B cell (primary cell): ENCODE data around the gene PEX11G. TPM values are rescaled to one million over a fixed set of nuclear protein-coding genes. Genes with fewer than 3 reads are reported as not detected.

ENCODE experiments used
- ATAC-seq: fragments of 200-7000 bp; cut with Tn5 transposase; one replicate; pipeline ENCODE4 v1.10.0; 2021; ENCODE audit warnings: low read depth, mild to moderate bottlenecking, moderate number of reproducible peaks, moderate library complexity
- CTCF ChIA-PET: fragments of 350-600 bp; sonication (Branson Sonifier 250); formaldehyde crosslinking; loops from one replicate; lab custom pipeline; 2021; ENCODE audit warnings: antibody characterized with exemption, inconsistent platforms; lab: Charles Lee
- POLR2A ChIA-PET: fragments of 350-600 bp; sonication (Branson Sonifier 250); formaldehyde crosslinking; loops from one replicate; lab custom pipeline; 2021; ENCODE audit warnings: antibody characterized with exemption; lab: Charles Lee
- DNase-seq: peaks from one replicate; pipeline ENCODE4 v3.0.0; 2013
- H2AFZ ChIP-seq: 2 replicates; pipeline ENCODE4 v1.6.1; 2012; ENCODE audit warnings: mild to moderate bottlenecking, low read depth, low read length; ENCODE audit not compliant: insufficient read depth, poor library complexity, severe bottlenecking
- H3K27ac ChIP-seq, 2 donors: 1 replicate in 1 of 2; 2 replicates in 1 of 2; pipeline ENCODE4 v1.5.1; 2012 to 2013; ENCODE audit warnings: low read length in 2 of 2, mild to moderate bottlenecking in 2 of 2, moderate library complexity in 1 of 2
- H3K27me3 ChIP-seq, 4 experiments: fragments of 200-600 bp in 1 of 4; sonication (generic) in 1 of 4; replicated peaks in 1 of 4; 1 replicate in 2 of 4; 2 replicates in 2 of 4; pipeline versions ENCODE4 v1.6.1 to v1.7.0; 2013 to 2016; ENCODE audit warnings: low read length in 3 of 4, mild to moderate bottlenecking in 2 of 4, mixed read lengths in 1 of 4, moderate library complexity in 1 of 4; ENCODE audit not compliant: insufficient read depth in 4 of 4, control insufficient read depth in 3 of 4; ENCODE audit errors: control extremely low read depth in 1 of 4
- H3K36me3 ChIP-seq, 2 experiments: replicated peaks in 1 of 2; 1 replicate in 1 of 2; 2 replicates in 1 of 2; pipeline versions ENCODE4 v1.6.1 to v1.7.1; 2013; ENCODE audit warnings: low read length in 1 of 2; ENCODE audit not compliant: insufficient read depth in 2 of 2, control insufficient read depth in 1 of 2; ENCODE audit errors: control extremely low read depth in 1 of 2, extremely low read depth in 1 of 2
- H3K4me1 ChIP-seq, 2 donors: fragments of 200-600 bp in 1 of 2; sonication (generic) in 1 of 2; 1 replicate in 1 of 2; 2 replicates in 1 of 2; pipeline versions ENCODE4 v1.5.1 to v1.6.1; 2013 to 2017; ENCODE audit warnings: low read length in 2 of 2; ENCODE audit not compliant: control insufficient read depth in 2 of 2, insufficient read depth in 2 of 2
- H3K4me2 ChIP-seq: replicated peaks from 2 replicates; pipeline ENCODE3; 2012; ENCODE audit warnings: mild to moderate bottlenecking, low read depth, low read length; ENCODE audit not compliant: poor library complexity, severe bottlenecking
- H3K4me3 ChIP-seq, 5 experiments: fragments of 200-600 bp in 1 of 5; sonication (generic) in 1 of 5; 1 replicate in 3 of 5; 2 replicates in 2 of 5; pipeline versions ENCODE4 v1.5.1 to v1.7.0; 2011 to 2016; ENCODE audit warnings: low read length in 4 of 5, mild to moderate bottlenecking in 4 of 5, low read depth in 2 of 5, control low read depth in 1 of 5, moderate library complexity in 1 of 5; ENCODE audit not compliant: insufficient read depth in 1 of 5; ENCODE audit errors: control extremely low read depth in 1 of 5, extremely low read depth in 1 of 5
- H3K79me2 ChIP-seq: fragments of 200-600 bp; sonication (generic); one replicate; pipeline ENCODE4 v1.6.0; 2016; ENCODE audit warnings: low read length; ENCODE audit not compliant: control insufficient read depth, insufficient read depth
- H3K9ac ChIP-seq: fragments of 200-600 bp; sonication (generic); 2 replicates; pipeline ENCODE4 v1.6.1; 2017; ENCODE audit warnings: mild to moderate bottlenecking, low read length, moderate library complexity
- H3K9me3 ChIP-seq, 3 donors: one replicate each; pipeline versions ENCODE4 v1.6.1 to v1.7.1; 2013; ENCODE audit warnings: low read length in 2 of 3; ENCODE audit not compliant: control insufficient read depth in 2 of 3, insufficient read depth in 1 of 3; ENCODE audit errors: control extremely low read depth in 1 of 3
- H4K20me1 ChIP-seq: 2 replicates; pipeline ENCODE4 v1.6.0; 2012; ENCODE audit warnings: mild to moderate bottlenecking, low read length; ENCODE audit not compliant: insufficient read depth, control insufficient read depth, poor library complexity, severe bottlenecking
- H3K27ac Mint-ChIP-seq: one replicate; pipeline ENCODE4 v1.8.0; 2021; ENCODE audit warnings: mixed read lengths
- H3K27me3 Mint-ChIP-seq: one replicate; pipeline ENCODE4 v1.8.0; 2021; ENCODE audit warnings: mixed read lengths
- H3K4me1 Mint-ChIP-seq: one replicate; pipeline ENCODE4 v1.8.0; 2021; ENCODE audit warnings: mixed read lengths
- H3K4me3 Mint-ChIP-seq: one replicate; pipeline ENCODE4 v1.8.0; 2021; ENCODE audit warnings: mixed read lengths
- H3K9me3 Mint-ChIP-seq: one replicate; pipeline ENCODE4 v1.8.0; 2022; ENCODE audit warnings: mixed read lengths; ENCODE audit not compliant: insufficient read depth
- EZH2 ChIP-seq: IDR thresholded peaks from 2 replicates; pipeline ENCODE4 v1.6.1; 2012; ENCODE audit warnings: borderline replicate concordance, low read depth, mild to moderate bottlenecking, moderate library complexity, low read length; ENCODE audit not compliant: insufficient read depth, poor library complexity, severe bottlenecking
- WGBS: methylation state at CpG from one replicate; pipeline ENCODE4 v1.1.5; 2013; ENCODE audit warnings: missing lambda C conversion rate; ENCODE audit not compliant: insufficient coverage; 5-methylcytosine and 5-hydroxymethylcytosine counted together
- intact Hi-C: fragments of 100-400 bp; cut with micrococcal nuclease; formaldehyde crosslinking; loops from one replicate; pipeline ENCODE4 v1.10.0; 2022
- polyA plus RNA-seq: library from polyadenylated mRNA; depleted of rRNA; stranded (reverse); fragments of >200 nt; gene quantifications from 2 replicates; pipeline ENCODE4 v1.2.3, GENCODE V29; 2012
- total RNA-seq, 2 donors: library from RNA; stranded (reverse); fragments of 120-200 nt in 1 of 2; gene quantifications; 1 replicate in 1 of 2; 2 replicates in 1 of 2; pipeline versions ENCODE4 v1.2.3 to v1.2.4, GENCODE V29; 2013 to 2022
- TF ChIP-seq, protein P1 (sequence below): fragments of 200-600 bp; IDR thresholded peaks from one replicate; pipeline ENCODE4 v1.8.0; 2022; ENCODE audit warnings: antibody characterized with exemption, mild to moderate bottlenecking

PEX11G gene
- total and polyA plus RNA-seq, 2 donors (not counting 1 experiment from before 2014, with no cell fraction given): 0.40 to 0.62 TPM

DNA sequence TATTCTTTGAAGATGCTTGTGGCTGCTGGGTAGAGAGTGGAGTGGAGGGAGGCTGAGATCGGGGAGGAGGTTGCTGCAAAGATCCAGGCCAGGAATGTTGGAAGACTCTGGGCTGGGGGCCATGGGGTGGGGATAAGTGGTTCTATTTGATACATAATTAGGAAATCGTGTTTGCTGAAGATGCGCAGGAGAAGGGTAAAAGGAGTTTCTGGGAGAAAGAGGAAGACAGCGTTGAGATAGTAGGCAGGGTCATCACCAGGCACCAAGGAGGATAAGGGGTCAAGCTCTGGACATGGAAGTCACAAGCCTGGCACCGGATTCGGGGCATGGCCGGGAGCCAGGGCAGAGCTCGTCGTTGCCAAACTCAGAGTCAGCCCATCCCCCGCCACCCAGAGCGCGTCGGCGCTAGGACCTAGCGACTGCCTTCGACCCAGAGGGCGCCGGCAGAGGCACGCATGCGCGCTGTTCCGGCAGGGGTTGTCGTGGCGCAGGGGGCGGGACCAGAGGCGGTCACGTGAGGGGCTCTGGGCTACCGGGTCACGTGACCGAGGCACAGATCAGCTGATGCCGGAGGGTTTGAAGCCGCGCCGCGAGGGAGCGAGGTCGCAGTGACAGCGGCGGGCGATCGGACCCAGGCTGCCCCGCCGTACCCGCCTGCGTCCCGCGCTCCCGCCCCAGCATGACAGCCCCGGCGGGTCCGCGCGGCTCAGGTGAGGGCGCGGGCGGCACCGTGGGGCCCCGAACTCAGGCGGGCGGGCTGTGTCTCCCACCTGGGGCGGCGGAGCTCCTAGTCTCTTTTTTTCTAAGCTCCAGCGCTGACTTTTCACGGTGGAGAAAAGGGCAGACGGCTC, 33.5 kb upstream of the PEX11G start, which contains the start of gene MCOLN1:
Gene MCOLN1 (plus strand): TSS at position 553 of the 851 bp plus-strand sequence. CDS start 127 bp downstream, at position 680.
- Histone ChIP-seq H2AFZ (peak within 1 kb of the TSS; percentile 80), H3K4me3 (peak within 1 kb of the TSS; percentile 48 to 75 (median 67))

More for the DNA sequence above, 33.5 kb upstream of the PEX11G start, which contains the start of gene MCOLN1:
- DNase-seq: peak; percentile 99
- peak within 1 kb of the TSS in 1 of 2 donors; percentile 55 for H3K27ac ChIP-seq
- peak within 1 kb of the TSS; percentile 75 for H3K9ac ChIP-seq
- peak within 1 kb of the TSS; percentile 91 for H3K4me3 Mint-ChIP-seq
- ChIA-PET POLR2A (interaction anchor here (0.7 to 2.4 kb wide), 5 partner anchors 10 to 108 kb away, joined by 3 to 24 read pairs (median 7); partner anchors contain the start of genes PET100, PNPLA6 and XAB2), CTCF (interaction anchor here (1.2 to 1.9 kb wide), 3 partner anchors 10 to 46 kb away, joined by 5 to 6 read pairs (median 5); partner anchors contain the start of gene PNPLA6)
- peak within 1 kb of the TSS; percentile 94 for H3K27ac Mint-ChIP-seq
- ATAC-seq: peak; percentile 96
- no peaks in the 10 kb centered on the region for H3K27me3 Mint-ChIP-seq
- H4K20me1 ChIP-seq: no peaks in the 10 kb centered on the region
- H3K4me1 ChIP-seq: peaks cover 13 to 19% of the 10 kb centered on the region in 2 donors
- no peaks in the 10 kb centered on the region for H3K27me3 ChIP-seq
- intact Hi-C loops: loop anchor here (1.0 to 5.0 kb wide), 5 partner anchors 12 to 1800 kb away; partner anchors contain the start of genes CATSPERD, LONP1, PET100 and PEX11G
- H3K79me2 ChIP-seq: no peaks in the 10 kb centered on the region
- H3K36me3 ChIP-seq: no peaks in the 10 kb centered on the region
- peak within 1 kb of the TSS; percentile 95 for H3K4me2 ChIP-seq
- no peak for TF ChIP-seq EZH2
- TF ChIP-seq, protein P1, sequence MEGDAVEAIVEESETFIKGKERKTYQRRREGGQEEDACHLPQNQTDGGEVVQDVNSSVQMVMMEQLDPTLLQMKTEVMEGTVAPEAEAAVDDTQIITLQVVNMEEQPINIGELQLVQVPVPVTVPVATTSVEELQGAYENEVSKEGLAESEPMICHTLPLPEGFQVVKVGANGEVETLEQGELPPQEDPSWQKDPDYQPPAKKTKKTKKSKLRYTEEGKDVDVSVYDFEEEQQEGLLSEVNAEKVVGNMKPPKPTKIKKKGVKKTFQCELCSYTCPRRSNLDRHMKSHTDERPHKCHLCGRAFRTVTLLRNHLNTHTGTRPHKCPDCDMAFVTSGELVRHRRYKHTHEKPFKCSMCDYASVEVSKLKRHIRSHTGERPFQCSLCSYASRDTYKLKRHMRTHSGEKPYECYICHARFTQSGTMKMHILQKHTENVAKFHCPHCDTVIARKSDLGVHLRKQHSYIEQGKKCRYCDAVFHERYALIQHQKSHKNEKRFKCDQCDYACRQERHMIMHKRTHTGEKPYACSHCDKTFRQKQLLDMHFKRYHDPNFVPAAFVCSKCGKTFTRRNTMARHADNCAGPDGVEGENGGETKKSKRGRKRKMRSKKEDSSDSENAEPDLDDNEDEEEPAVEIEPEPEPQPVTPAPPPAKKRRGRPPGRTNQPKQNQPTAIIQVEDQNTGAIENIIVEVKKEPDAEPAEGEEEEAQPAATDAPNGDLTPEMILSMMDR: no peak
- H3K4me1 Mint-ChIP-seq: peaks cover 12% of the 10 kb centered on the region
- H3K9me3 ChIP-seq: peaks cover 0 to 3% (median 0%) of the 10 kb centered on the region in 3 donors
- WGBS: 2% methylated on average over 65 of the region's 65 CpGs
- H3K9me3 Mint-ChIP-seq: no peaks in the 10 kb centered on the region
